OCI-LY7 (cell line): ENCODE results near the gene NPR3. TPM values are rescaled to one million over a fixed set of nuclear protein-coding genes. Genes with fewer than 3 reads are reported as not detected.

ENCODE experiments used
- BruUV-seq: library from RNA; stranded (reverse); fragments of 400-500 nt; replicated peaks from 2 replicates; lab custom pipeline; 2021; lab: Mats Ljungman, UMichigan
- CTCF ChIA-PET: fragments of 300-600 bp; sonication (Branson Sonifier 250); formaldehyde crosslinking; loops from one replicate; lab custom pipeline; 2022; ENCODE audit warnings: antibody characterized with exemption; ENCODE audit not compliant: unreplicated experiment; lab: Charles Lee
- POLR2A ChIA-PET: fragments of 300-600 bp; sonication (Branson Sonifier 250); formaldehyde crosslinking; loops from one replicate; lab custom pipeline; 2022; ENCODE audit warnings: antibody characterized with exemption; lab: Charles Lee
- DNase-seq: peaks from one replicate; pipeline ENCODE4 v3.0.0-alpha.2; 2015; ENCODE audit warnings: low spot score
- H2AFZ ChIP-seq: fragments of 200-600 bp; sonication (generic), shearing (Covaris generic); 2 replicates; pipeline ENCODE4 v1.6.1; 2014; ENCODE audit warnings: mild to moderate bottlenecking, antibody characterized with exemption, low read length, moderate library complexity
- H3K27ac ChIP-seq: fragments of 200-600 bp; sonication (generic); 2 replicates; pipeline ENCODE4 v1.5.1; 2014; ENCODE audit warnings: mixed run types, low read depth, mild to moderate bottlenecking, moderate library complexity, low read length, inconsistent platforms; ENCODE audit not compliant: poor library complexity, severe bottlenecking
- H3K36me3 ChIP-seq: fragments of 200-600 bp; sonication (generic); 2 replicates; pipeline ENCODE4 v1.6.1; 2014; ENCODE audit warnings: mild to moderate bottlenecking, antibody characterized with exemption, low read length, moderate library complexity, mixed read lengths; ENCODE audit not compliant: insufficient read depth
- H3K4me1 ChIP-seq: fragments of 200-600 bp; sonication (generic); 2 replicates; pipeline ENCODE4 v1.5.1; 2014; ENCODE audit warnings: mild to moderate bottlenecking, low read length; ENCODE audit not compliant: insufficient read depth, poor library complexity, severe bottlenecking
- H3K4me2 ChIP-seq: fragments of 200-600 bp; sonication (generic); 2 replicates; pipeline ENCODE4 v1.6.1; 2014; ENCODE audit warnings: mild to moderate bottlenecking, low read length
- H3K4me3 ChIP-seq: fragments of 200-600 bp; sonication (generic); 2 replicates; pipeline ENCODE4 v1.5.1; 2014; ENCODE audit warnings: mild to moderate bottlenecking, low read depth, low read length; ENCODE audit not compliant: poor library complexity, severe bottlenecking
- H3K79me2 ChIP-seq: fragments of 200-600 bp; sonication (generic); 2 replicates; pipeline ENCODE4 v1.6.1; 2016; ENCODE audit warnings: low read depth, mild to moderate bottlenecking, low read length, moderate library complexity, mixed read lengths; ENCODE audit not compliant: insufficient read depth
- H3K9me2 ChIP-seq: fragments of 200-600 bp; sonication (generic); 2 replicates; pipeline ENCODE4 v1.6.1; 2016; ENCODE audit warnings: mild to moderate bottlenecking, low read length, mixed read lengths; ENCODE audit not compliant: insufficient read depth
- H3K9me3 ChIP-seq: fragments of 200-600 bp; sonication (generic); 2 replicates; pipeline ENCODE4 v1.6.1; 2014; ENCODE audit warnings: mild to moderate bottlenecking, mixed run types, low read length, mixed read lengths
- H4K20me1 ChIP-seq: fragments of 200-600 bp; sonication (generic); 2 replicates; pipeline ENCODE4 v1.6.1; 2014; ENCODE audit warnings: mild to moderate bottlenecking, antibody characterized with exemption, low read length, moderate library complexity, mixed read lengths; ENCODE audit not compliant: insufficient read depth
- CTCF ChIP-seq: fragments of 200-600 bp; sonication (generic); conservative IDR thresholded peaks from 2 replicates; pipeline ENCODE4 v1.5.1; 2014; ENCODE audit warnings: mild to moderate bottlenecking, antibody characterized with exemption, low read length, moderate library complexity, mixed read lengths
- EZH2phosphoT487 ChIP-seq: fragments of 200-600 bp; sonication (generic); IDR thresholded peaks from 2 replicates; pipeline ENCODE4 v1.6.1; 2018; ENCODE audit warnings: low read depth, borderline replicate concordance, mild to moderate bottlenecking, mixed run types, antibody characterized with exemption, low read length, moderate library complexity, mixed read lengths
- intact Hi-C: fragments of 100-400 bp; cut with micrococcal nuclease; formaldehyde crosslinking; loops from one replicate; pipeline ENCODE4 v1.10.0; 2022; ENCODE audit not compliant: unreplicated experiment
- total RNA-seq, 2 experiments: library from RNA; depleted of rRNA in 1 of 2; stranded (reverse); fragments of >200 nt in 1 of 2; shearing (Covaris generic) in 1 of 2; gene quantifications; 2 replicates each; pipeline ENCODE4 v1.2.3, GENCODE V29; 2014 to 2022

NPR3 gene
- total RNA-seq, 2 experiments from 2014 or later, result not detected

- Histone ChIP-seq H3K9me3 (no peaks in the 10 kb centered on the region), H3K4me2 (no peak overlapping the region), H3K27ac (no peak overlapping the region), H3K36me3 (no peaks in the 10 kb centered on the region), H2AFZ (no peak overlapping the region), H3K4me1 (no peaks in the 10 kb centered on the region), H3K79me2 (no peaks in the 10 kb centered on the region), H3K4me3 (no peak overlapping the region), H4K20me1 (no peaks in the 10 kb centered on the region), H3K9me2 (no peaks in the 10 kb centered on the region)
- POLR2A ChIA-PET, result interaction anchor here (0.5 to 0.8 kb wide), 4 partner anchors 14 to 1915 kb away, joined by 3 to 4 read pairs (median 4); no protein-coding TSS in a partner anchor
- no peak for TF ChIP-seq EZH2phosphoT487
- TF ChIP-seq CTCF, result no peak
- CTCF ChIA-PET, result interaction anchor here (0.6 kb wide), 1 partner anchor 1107 kb away, joined by 3 read pairs; no protein-coding TSS in a partner anchor
- no TSS peak for BruUV-seq
- intact Hi-C loops, result no loop called here
- no peak for DNase-seq
These were observed 22.6 kb downstream of the NPR3 start for GRCh38 chr5:32733590-32734340.

- ChIA-PET POLR2A (interaction anchor here (0.7 to 0.8 kb wide), 2 partner anchors 12 to 14 kb away, joined by 3 read pairs; no protein-coding TSS in a partner anchor), CTCF (no interaction called here)
- no peak for DNase-seq
- no TSS peak for BruUV-seq
- no peak overlapping the region for H3K4me3 ChIP-seq
- no peaks in the 10 kb centered on the region for H4K20me1 ChIP-seq
- no peak overlapping the region for H3K27ac ChIP-seq
- TF ChIP-seq CTCF, result no peak
- TF ChIP-seq EZH2phosphoT487, result no peak
- no peak overlapping the region for H2AFZ ChIP-seq
- no peaks in the 10 kb centered on the region for H3K79me2 ChIP-seq
- no peaks in the 10 kb centered on the region for H3K36me3 ChIP-seq
- intact Hi-C loops, result no loop called here
- no peaks in the 10 kb centered on the region for H3K9me3 ChIP-seq
- no peaks in the 10 kb centered on the region for H3K9me2 ChIP-seq
- H3K4me2 ChIP-seq, result no peak overlapping the region
- no peaks in the 10 kb centered on the region for H3K4me1 ChIP-seq
These were observed 23.8 kb downstream of the NPR3 start for GRCh38 chr5:32734827-32735378.

GRCh38 chr5:32735512-32735911 is 24.4 kb downstream of the NPR3 start:
- intact Hi-C loops, result no loop called here
- Histone ChIP-seq H3K9me2 (no peaks in the 10 kb centered on the region), H3K79me2 (no peaks in the 10 kb centered on the region), H3K4me3 (no peak overlapping the region), H3K4me2 (no peak overlapping the region), H3K9me3 (no peaks in the 10 kb centered on the region), H3K27ac (no peak overlapping the region), H4K20me1 (no peaks in the 10 kb centered on the region), H3K4me1 (no peaks in the 10 kb centered on the region), H3K36me3 (no peaks in the 10 kb centered on the region), H2AFZ (no peak overlapping the region)
- CTCF ChIA-PET, result no interaction called here
- no peak for TF ChIP-seq CTCF
- TF ChIP-seq EZH2phosphoT487, result no peak
- DNase-seq, result no peak
- POLR2A ChIA-PET, result no interaction called here
- BruUV-seq, result no TSS peak
